ENCODE results near the gene VSTM2B. TPM values are rescaled to one million over a fixed set of nuclear protein-coding genes. Genes with fewer than 3 reads are reported as not detected.

VSTM2B gene
- total RNA-seq, 2 experiments from 2014 or later, result not detected

- no peak for DNase-seq (ENCODE audit: low spot score)
- H3K4me2 ChIP-seq (ENCODE audit: low read length), result no peak overlapping the region
- no peaks in the 10 kb centered on the region for H3K36me3 ChIP-seq (ENCODE audit: insufficient read depth, low read length)
- H3K27ac ChIP-seq (ENCODE audit: low read depth, low read length, poor library complexity, severe bottlenecking), result no peak overlapping the region
- TF ChIP-seq CTCF (conservative IDR thresholded peaks at IDR 0.05; ENCODE audit: low read length) (no peak), EZH2phosphoT487 (IDR thresholded peaks at IDR 0.05; ENCODE audit: borderline replicate concordance, low read depth, low read length) (no peak)
- ChIA-PET CTCF (ENCODE audit: unreplicated experiment) (no interaction called here), POLR2A (no interaction called here)
- no peak overlapping the region for H3K4me3 ChIP-seq (ENCODE audit: low read depth, low read length, poor library complexity, severe bottlenecking)
- no peaks in the 10 kb centered on the region for H3K4me1 ChIP-seq (ENCODE audit: insufficient read depth, low read length, poor library complexity, severe bottlenecking)
- no TSS peak for BruUV-seq (replicated peaks)
- H3K79me2 ChIP-seq (ENCODE audit: insufficient read depth, low read depth, low read length), result no peaks in the 10 kb centered on the region
- no peak overlapping the region for H2AFZ ChIP-seq (ENCODE audit: low read length)
- no peaks in the 10 kb centered on the region for H4K20me1 ChIP-seq (ENCODE audit: insufficient read depth, low read length)
- no peaks in the 10 kb centered on the region for H3K9me2 ChIP-seq (ENCODE audit: insufficient read depth, low read length)
- intact Hi-C loops (cut with micrococcal nuclease; ENCODE audit: unreplicated experiment), result no loop called here
- H3K9me3 ChIP-seq (ENCODE audit: low read length), result no peaks in the 10 kb centered on the region
Measured at GRCh38 chr19:29587059-29587458, 61.3 kb downstream of the VSTM2B start.

- Histone ChIP-seq H3K36me3 (ENCODE audit: insufficient read depth, low read length) (no peaks in the 10 kb centered on the region), H2AFZ (ENCODE audit: low read length) (no peak overlapping the region), H3K4me3 (ENCODE audit: low read depth, low read length, poor library complexity, severe bottlenecking) (no peak overlapping the region), H3K9me2 (ENCODE audit: insufficient read depth, low read length) (no peaks in the 10 kb centered on the region), H3K9me3 (ENCODE audit: low read length) (no peaks in the 10 kb centered on the region), H4K20me1 (ENCODE audit: insufficient read depth, low read length) (no peaks in the 10 kb centered on the region), H3K27ac (ENCODE audit: low read depth, low read length, poor library complexity, severe bottlenecking) (no peak overlapping the region), H3K79me2 (ENCODE audit: insufficient read depth, low read depth, low read length) (no peaks in the 10 kb centered on the region), H3K4me1 (ENCODE audit: insufficient read depth, low read length, poor library complexity, severe bottlenecking) (no peaks in the 10 kb centered on the region), H3K4me2 (ENCODE audit: low read length) (no peak overlapping the region)
- ChIA-PET CTCF (ENCODE audit: unreplicated experiment) (no interaction called here), POLR2A (no interaction called here)
- intact Hi-C loops (cut with micrococcal nuclease; ENCODE audit: unreplicated experiment), result no loop called here
- TF ChIP-seq CTCF (conservative IDR thresholded peaks at IDR 0.05; ENCODE audit: low read length) (no peak), EZH2phosphoT487 (IDR thresholded peaks at IDR 0.05; ENCODE audit: borderline replicate concordance, low read depth, low read length) (no peak)
- no peak for DNase-seq (ENCODE audit: low spot score)
- no TSS peak for BruUV-seq (replicated peaks)
Measured at GRCh38 chr19:29587518-29587986, 61.8 kb downstream of the VSTM2B start.

GRCh38 chr19:29588095-29588494 is 62.3 kb downstream of the VSTM2B start:
- Histone ChIP-seq H3K4me2 (ENCODE audit: low read length) (no peak overlapping the region), H3K9me2 (ENCODE audit: insufficient read depth, low read length) (no peaks in the 10 kb centered on the region), H2AFZ (ENCODE audit: low read length) (no peak overlapping the region), H3K4me1 (ENCODE audit: insufficient read depth, low read length, poor library complexity, severe bottlenecking) (no peaks in the 10 kb centered on the region), H4K20me1 (ENCODE audit: insufficient read depth, low read length) (no peaks in the 10 kb centered on the region), H3K27ac (ENCODE audit: low read depth, low read length, poor library complexity, severe bottlenecking) (no peak overlapping the region), H3K9me3 (ENCODE audit: low read length) (no peaks in the 10 kb centered on the region), H3K36me3 (ENCODE audit: insufficient read depth, low read length) (no peaks in the 10 kb centered on the region), H3K79me2 (ENCODE audit: insufficient read depth, low read depth, low read length) (no peaks in the 10 kb centered on the region), H3K4me3 (ENCODE audit: low read depth, low read length, poor library complexity, severe bottlenecking) (no peak overlapping the region)
- BruUV-seq (replicated peaks), result no TSS peak
- no peak for DNase-seq (ENCODE audit: low spot score)
- CTCF ChIA-PET (ENCODE audit: unreplicated experiment), result interaction anchor here (0.6 kb wide), 1 partner anchor 169 kb away, joined by 3 read pairs; no protein-coding TSS in a partner anchor
- TF ChIP-seq EZH2phosphoT487 (IDR thresholded peaks at IDR 0.05; ENCODE audit: borderline replicate concordance, low read depth, low read length), result no peak
- TF ChIP-seq CTCF (conservative IDR thresholded peaks at IDR 0.05; ENCODE audit: low read length), result no peak
- POLR2A ChIA-PET, result no interaction called here
- intact Hi-C loops (cut with micrococcal nuclease; ENCODE audit: unreplicated experiment), result no loop called here

All from OCI-LY7 (cell line).